HG03460 (cell line): Measurements from ENCODE around the gene SLC25A19.

ENCODE experiments used
- ATAC-seq: cut with Tn5 transposase; IDR thresholded peaks from one replicate; pipeline ENCODE4 v1.9.1; 2021; ENCODE audit not compliant: unreplicated experiment

The SLC25A19 gene

GRCh38 chr17:75289115-75289831, at the start of gene SLC25A19:
SLC25A19 (minus strand) TSS chr17:75289433; CDS start chr17:75286764, 2,669 bp downstream.
- peak; percentile 84 for ATAC-seq

- no peak for ATAC-seq
Observed at GRCh38 chr17:75338335-75338734, 49.1 kb upstream of the SLC25A19 start.

- no peak for ATAC-seq
Observed at GRCh38 chr17:75335315-75335714, 46.1 kb upstream of the SLC25A19 start.

GRCh38 chr17:75334723-75335122, 45.5 kb upstream of the SLC25A19 start:
- no peak for ATAC-seq

- ATAC-seq = no peak
Observed at GRCh38 chr17:75331671-75332070, 42.4 kb upstream of the SLC25A19 start.

GRCh38 chr17:75327757-75328156, 38.5 kb upstream of the SLC25A19 start:
- ATAC-seq = no peak

- no peak for ATAC-seq
Observed at GRCh38 chr17:75326226-75326848, 37.1 kb upstream of the SLC25A19 start.

GRCh38 chr17:75325827-75326225, 36.6 kb upstream of the SLC25A19 start:
- no peak for ATAC-seq

DNA sequence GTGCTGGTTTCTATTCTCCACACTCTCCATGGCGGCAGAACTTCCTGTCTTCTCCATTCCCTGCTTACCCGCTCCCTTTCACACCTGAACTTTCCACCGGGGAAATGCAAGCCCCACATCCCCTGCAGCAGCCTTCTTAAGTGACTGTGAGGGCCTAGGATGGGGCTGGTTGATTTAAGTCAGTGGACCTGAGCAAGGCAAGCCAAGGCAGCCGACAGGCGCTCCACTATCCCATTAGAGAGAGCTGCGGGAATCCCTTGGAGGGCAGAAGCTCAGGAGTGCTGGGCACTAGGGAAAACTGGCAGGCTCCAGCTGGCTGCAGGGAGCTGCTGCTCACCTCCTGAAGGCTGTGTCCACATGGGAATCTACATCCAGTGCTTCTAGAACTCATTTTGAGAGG, 36.1 kb upstream of the SLC25A19 start:
- ATAC-seq = no peak

DNA sequence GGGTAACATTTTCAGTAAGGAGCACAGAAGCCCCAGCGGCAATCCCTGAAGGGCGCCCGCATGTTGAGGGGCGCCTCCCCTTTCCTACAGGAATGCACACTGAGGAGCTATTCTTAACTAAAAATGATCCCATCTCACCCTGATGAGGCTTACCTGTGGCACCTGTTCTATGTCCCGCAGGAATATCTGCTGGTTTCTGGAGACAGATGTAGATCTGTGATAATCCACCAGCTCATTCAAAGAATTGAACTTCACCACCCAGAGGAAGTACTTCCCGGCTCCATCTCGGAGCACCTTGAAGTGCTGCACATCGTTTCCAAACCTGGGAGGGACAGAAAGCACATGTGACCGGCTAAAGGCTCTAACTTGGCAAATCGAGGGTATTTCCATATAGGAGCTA, 32.3 kb upstream of the SLC25A19 start:
- no peak for ATAC-seq

GRCh38 chr17:75319904-75320691, 30.9 kb upstream of the SLC25A19 start:
- peak; percentile 51 for ATAC-seq

DNA sequence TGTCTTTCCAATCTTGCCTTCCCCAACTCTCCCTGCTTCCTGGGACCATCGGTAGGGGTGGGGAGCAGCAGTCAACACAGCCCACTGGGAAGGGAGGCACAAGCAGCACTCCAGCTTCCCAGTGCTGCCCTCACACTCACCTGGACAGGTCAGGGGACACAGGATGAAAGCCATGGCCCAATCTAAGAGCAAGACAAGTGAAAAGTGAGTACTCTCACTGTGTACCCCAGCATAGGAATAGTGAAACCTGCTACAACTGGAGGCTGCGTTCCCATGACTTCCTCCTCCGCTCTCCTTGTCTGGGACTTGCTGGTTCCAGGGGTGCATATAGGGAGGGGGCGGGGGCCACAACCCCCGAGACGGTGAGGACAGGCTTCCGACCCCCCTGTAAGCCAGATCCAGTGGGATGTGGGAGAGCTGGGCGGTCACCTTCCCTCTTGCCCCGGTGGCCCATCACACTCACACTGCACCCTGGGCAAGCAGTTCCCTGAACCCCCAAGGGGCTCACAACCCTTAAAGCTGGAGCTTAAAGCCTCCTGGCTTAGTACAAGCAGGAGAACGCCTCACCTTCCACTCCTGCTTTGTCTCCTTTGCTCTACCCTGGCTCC, 29.5 kb upstream of the SLC25A19 start:
- ATAC-seq = no peak

DNA sequence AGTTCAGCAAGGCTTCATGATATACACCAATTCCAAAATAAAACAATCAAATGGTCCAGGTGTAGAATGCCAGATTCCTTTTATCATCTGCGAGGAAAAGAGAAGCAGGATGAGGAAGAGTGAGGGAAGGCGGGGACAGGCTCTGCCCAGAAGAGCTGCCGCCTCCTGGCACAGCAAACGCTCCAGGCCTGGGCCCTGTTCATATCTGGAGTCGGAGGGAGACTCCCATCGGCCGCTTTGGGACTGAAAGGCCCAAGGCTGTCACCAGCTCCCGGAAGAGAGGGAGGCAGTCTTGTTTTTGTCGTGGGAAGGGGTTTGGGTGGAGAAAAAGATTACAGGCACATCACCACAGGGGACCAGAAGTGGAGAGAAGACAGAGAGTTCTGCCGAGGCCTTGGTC, 29.0 kb upstream of the SLC25A19 start:
- ATAC-seq = no peak

DNA sequence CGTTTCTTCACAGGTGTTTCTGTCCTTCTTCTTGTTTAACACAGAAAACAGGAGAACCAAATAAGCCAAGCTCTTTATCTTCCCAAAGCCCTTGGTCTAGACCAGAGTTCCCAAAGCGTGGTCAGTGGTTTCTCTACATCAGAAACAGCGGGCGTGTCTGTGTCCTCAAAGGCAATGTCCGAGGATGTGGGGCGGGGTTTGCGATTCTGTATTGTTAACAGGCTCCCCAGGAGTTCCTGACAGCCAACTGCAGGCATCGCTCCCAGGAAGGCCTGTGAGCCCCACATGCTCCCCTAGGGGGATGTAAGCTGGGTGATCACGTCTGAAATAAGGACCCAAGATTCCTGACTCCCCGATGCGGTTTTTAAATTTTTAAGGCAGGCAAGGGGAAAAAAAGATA, 28.4 kb upstream of the SLC25A19 start:
- no peak for ATAC-seq

DNA sequence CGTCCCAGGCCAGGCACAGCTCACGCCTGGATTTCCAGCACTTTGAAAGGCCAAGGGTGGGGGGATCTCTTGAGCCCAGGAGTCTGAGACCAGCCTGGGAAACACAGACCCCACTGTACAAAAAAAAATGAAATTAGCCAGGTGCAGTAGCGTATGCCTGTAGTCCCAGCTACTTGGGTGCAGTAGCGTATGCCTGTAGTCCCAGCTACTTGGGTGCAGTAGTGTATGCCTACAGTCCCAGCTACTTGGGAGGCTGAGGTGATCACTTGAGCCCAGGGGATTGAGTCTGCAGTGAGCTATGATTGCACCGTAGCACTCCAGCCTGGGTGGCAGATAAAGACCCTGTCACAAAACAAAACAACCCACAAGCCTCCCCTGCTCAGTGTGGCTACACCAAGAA, 27.0 kb upstream of the SLC25A19 start:
- no peak for ATAC-seq

DNA sequence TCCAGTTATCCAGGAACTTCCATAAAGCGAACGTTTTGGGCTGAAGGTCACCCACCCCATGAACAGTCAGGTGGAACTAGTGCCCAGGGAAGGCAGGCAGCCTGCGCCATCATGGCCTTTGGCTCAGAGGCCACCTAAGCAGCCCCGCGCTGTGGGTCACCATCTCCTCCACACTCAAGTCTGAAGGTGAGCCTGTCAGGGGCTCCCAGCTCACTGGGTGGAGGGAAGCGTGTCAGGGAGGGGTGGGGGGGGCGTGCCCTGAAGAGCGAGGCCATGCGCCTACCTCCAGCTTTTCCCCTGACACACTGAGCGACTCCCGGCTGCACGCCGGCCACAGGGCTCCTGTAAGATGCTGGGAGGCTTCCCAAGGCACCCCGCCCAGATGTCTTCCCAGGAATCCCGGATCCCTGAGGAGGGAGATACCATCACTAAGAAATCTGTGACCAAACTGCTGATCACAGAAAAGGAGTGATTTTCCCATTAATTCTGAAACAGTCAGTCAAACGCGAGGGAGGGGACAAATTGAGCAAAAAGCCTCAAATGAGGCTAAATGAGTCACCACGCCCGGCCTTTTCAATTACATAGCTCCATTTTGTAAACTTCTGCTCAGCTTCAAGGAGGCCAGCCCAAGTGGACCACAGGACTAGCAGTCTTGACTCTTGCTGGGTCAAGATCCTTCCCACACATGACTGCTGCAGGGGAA, 26.5 kb upstream of the SLC25A19 start:
- ATAC-seq = no peak

DNA sequence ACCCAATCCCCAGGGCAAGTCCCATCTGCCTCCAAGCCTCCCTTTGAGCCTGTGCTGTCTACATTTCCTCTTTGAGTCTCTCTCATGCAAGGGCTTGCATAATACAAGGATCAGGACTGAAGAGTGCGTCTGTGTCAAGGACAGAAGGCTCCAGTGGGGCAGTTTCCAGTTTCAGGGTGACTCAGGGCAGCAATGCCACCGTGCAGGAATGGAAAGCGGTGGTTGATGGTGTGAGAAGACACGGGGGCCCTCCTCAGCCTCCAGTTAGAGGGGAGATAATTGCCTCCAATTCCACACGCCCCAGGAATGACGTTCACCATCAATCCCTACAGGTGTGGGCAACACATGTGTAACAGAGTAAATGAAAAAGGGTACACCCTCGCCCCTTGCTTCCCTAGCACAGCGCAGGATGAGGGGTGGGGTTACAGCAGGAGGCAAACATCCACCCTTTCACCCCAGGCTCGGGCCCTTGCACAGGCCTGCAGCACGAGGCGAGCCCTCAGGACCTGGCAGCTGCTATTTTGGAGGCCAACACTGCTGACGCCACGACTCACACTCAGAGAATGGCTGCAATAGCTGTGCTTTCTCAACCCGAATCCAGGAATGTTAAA, 24.8 kb upstream of the SLC25A19 start:
- ATAC-seq = no peak

- no peak for ATAC-seq
Observed at GRCh38 chr17:75308732-75309629, 19.7 kb upstream of the SLC25A19 start.

GRCh38 chr17:75307957-75308731, 18.9 kb upstream of the SLC25A19 start:
- ATAC-seq = no peak
